HCT116 (cell line): ENCODE data around the gene TEAD1.

ENCODE experiments used
- CEBPB ChIP-seq: IDR thresholded peaks from 2 replicates; pipeline ENCODE4 v1.6.1; 2012; ENCODE audit warnings: low read depth
- CTCF ChIP-seq, 3 experiments: fragments of 200-600 bp in 1 of 3; sonication (generic) in 1 of 3; IDR thresholded peaks in 2 of 3; conservative IDR thresholded peaks in 1 of 3; 2 replicates each; pipeline ENCODE4 v1.5.1; 2012 to 2017; ENCODE audit warnings: low read depth in 2 of 3, low read length in 2 of 3, antibody characterized with exemption in 1 of 3, borderline replicate concordance in 1 of 3, control low read depth in 1 of 3, mild to moderate bottlenecking in 1 of 3, mixed read lengths in 1 of 3, mixed run types in 1 of 3, moderate library complexity in 1 of 3; ENCODE audit not compliant: insufficient read depth in 1 of 3
- EZH2phosphoT487 ChIP-seq: fragments of 200-600 bp; IDR thresholded peaks from 2 replicates; pipeline ENCODE4 v1.6.1; 2018; ENCODE audit warnings: antibody characterized with exemption, borderline replicate concordance
- JUND ChIP-seq: IDR thresholded peaks from 2 replicates; pipeline ENCODE4 v1.6.1; 2012
- POLR2A ChIP-seq: IDR thresholded peaks from 2 replicates; pipeline ENCODE4 v1.7.0; 2011; ENCODE audit warnings: borderline replicate concordance; ENCODE audit not compliant: insufficient read depth, insufficient read length; ENCODE audit errors: extremely low read depth
- POLR2AphosphoS5 ChIP-seq: IDR thresholded peaks from 2 replicates; pipeline ENCODE4 v1.6.1; 2011; ENCODE audit warnings: mild to moderate bottlenecking, low read depth, low read length, moderate library complexity
- SIN3A ChIP-seq: IDR thresholded peaks from 2 replicates; pipeline ENCODE4 v1.6.1; 2012; ENCODE audit warnings: low read depth
- SRF ChIP-seq: IDR thresholded peaks from 2 replicates; pipeline ENCODE4 v1.6.1; 2012; ENCODE audit warnings: low read depth
- TF ChIP-seq, protein P1 (sequence below): IDR thresholded peaks from 2 replicates; pipeline ENCODE4 v1.6.1; 2012; ENCODE audit warnings: low read depth
- TF ChIP-seq, protein P2 (sequence below): IDR thresholded peaks from 2 replicates; pipeline ENCODE4 v1.6.1; 2012

DNA sequence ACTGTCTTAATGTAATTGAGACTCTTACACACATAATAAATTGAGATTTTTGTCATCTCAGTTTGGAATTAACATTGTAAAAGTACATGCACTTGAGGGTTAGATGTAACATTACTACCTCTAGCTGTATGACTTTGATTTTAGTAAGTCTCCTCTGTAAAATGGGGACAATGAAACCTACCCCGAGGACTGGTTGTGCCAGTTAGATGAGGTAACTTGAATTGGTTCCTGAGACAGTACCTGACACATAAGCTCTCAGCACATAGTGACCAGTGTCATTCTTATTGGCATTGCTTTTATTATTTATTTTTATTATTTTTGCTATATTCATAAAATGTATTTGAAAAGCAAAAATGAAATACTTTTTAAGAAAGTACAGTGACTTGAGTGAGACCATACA is 114.8 kb downstream of the TEAD1 start:
- TF ChIP-seq CTCF (IDR thresholded peaks at IDR 0.05 in 2 of 3, conservative IDR thresholded peaks at IDR 0.05 in 1 of 3; ENCODE audit: borderline replicate concordance in 1 of 3, insufficient read depth in 1 of 3, low read depth in 2 of 3, low read length in 2 of 3), result no peak
- no peak for TF ChIP-seq EZH2phosphoT487
- no peak for TF ChIP-seq SIN3A
- TF ChIP-seq SRF, result no peak
- TF ChIP-seq POLR2A, result no peak
- no peak for TF ChIP-seq POLR2AphosphoS5
- no peak for TF ChIP-seq CEBPB
- TF ChIP-seq, protein P1, sequence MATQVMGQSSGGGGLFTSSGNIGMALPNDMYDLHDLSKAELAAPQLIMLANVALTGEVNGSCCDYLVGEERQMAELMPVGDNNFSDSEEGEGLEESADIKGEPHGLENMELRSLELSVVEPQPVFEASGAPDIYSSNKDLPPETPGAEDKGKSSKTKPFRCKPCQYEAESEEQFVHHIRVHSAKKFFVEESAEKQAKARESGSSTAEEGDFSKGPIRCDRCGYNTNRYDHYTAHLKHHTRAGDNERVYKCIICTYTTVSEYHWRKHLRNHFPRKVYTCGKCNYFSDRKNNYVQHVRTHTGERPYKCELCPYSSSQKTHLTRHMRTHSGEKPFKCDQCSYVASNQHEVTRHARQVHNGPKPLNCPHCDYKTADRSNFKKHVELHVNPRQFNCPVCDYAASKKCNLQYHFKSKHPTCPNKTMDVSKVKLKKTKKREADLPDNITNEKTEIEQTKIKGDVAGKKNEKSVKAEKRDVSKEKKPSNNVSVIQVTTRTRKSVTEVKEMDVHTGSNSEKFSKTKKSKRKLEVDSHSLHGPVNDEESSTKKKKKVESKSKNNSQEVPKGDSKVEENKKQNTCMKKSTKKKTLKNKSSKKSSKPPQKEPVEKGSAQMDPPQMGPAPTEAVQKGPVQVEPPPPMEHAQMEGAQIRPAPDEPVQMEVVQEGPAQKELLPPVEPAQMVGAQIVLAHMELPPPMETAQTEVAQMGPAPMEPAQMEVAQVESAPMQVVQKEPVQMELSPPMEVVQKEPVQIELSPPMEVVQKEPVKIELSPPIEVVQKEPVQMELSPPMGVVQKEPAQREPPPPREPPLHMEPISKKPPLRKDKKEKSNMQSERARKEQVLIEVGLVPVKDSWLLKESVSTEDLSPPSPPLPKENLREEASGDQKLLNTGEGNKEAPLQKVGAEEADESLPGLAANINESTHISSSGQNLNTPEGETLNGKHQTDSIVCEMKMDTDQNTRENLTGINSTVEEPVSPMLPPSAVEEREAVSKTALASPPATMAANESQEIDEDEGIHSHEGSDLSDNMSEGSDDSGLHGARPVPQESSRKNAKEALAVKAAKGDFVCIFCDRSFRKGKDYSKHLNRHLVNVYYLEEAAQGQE, result no peak
- TF ChIP-seq, protein P2, sequence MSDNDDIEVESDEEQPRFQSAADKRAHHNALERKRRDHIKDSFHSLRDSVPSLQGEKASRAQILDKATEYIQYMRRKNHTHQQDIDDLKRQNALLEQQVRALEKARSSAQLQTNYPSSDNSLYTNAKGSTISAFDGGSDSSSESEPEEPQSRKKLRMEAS, result no peak
- no peak for TF ChIP-seq JUND
